HG03066 (cell line): ENCODE measurements around the gene HOMER3.
"Not testable (repeated sequence)": the region's sequence is repeated elsewhere in the genome, so short reads cannot be mapped to it uniquely, and the experiment has no call there.

ENCODE experiments used
- ATAC-seq: cut with Tn5 transposase; IDR thresholded peaks from one replicate; pipeline ENCODE4 v1.9.1; 2021; ENCODE audit warnings: low read depth; ENCODE audit not compliant: unreplicated experiment

Gene HOMER3

GRCh38 chr19:18928018-18928805, 12.8 kb downstream of the HOMER3 start:
- ATAC-seq = no peak

- no peak for ATAC-seq
Observed at GRCh38 chr19:18924684-18925213, 16.3 kb downstream of the HOMER3 start.

DNA sequence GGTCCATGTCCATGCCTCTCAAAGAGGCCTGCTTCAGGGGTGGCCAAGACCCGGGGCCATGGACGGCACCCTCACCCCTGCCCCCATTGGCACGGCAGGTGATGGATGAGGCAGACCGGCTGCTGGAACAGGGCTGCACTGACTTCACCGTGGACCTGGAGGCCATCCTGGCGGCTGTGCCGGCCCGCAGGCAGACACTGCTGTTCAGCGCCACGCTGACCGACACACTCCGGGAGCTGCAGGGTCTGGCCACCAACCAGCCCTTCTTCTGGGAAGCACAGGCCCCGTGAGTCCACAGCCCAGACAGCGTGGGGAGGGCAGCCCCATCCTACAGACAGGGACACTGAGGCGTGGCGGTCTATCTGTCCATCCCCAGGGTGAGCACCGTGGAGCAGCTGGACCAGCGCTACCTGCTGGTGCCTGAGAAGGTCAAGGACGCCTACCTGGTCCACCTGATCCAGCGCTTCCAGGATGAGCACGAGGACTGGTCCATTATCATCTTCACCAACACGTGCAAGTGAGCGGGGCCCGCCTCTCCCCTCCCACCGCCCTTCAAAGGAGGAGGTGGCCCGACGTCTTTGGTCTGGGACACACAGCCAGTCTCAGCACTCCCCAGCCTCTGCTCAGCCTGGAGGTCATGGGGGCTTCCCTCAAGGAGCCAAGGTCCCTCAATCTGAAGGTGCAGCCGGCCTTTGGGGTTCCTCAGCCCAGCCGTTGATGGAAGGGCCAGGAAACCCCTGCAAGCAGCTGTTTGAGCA, 18.6 kb downstream of the HOMER3 start:
- ATAC-seq = no peak

DNA sequence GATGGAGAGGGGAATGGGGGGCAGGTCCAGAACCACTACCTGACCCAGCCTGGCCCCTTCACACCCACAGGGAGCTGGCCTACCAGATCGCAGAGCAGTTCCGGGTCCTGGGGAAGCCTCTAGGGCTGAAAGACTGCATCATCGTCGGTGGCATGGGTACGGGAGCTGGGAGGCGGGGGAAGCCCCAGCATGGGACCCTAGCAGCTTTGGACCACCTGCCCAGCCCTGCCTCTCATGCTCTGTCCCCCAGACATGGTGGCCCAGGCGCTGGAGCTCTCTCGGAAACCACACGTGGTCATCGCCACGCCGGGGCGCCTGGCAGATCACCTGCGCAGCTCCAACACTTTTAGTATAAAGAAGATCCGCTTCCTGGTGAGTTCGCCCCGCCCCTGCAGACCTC, 19.4 kb downstream of the HOMER3 start:
- ATAC-seq = no peak

DNA sequence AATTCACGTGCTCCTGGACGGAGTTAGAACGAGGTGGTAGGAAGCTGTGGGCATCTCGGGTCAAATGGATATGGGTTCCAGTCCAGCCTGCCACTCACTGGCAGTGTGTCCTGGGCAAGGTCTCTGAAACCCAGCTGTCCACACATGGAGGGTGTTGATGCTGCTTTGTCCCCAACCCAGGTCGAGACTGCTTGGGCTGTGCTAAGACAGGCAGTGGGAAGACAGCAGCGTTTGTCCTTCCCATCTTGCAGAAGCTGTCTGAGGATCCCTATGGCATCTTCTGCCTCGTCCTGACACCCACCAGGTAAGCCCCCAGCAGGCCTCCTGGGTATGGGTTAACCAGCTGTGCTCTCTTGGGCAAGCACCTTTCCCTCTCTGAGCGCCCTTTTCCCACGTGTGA, 20.6 kb downstream of the HOMER3 start:
- no peak for ATAC-seq

DNA sequence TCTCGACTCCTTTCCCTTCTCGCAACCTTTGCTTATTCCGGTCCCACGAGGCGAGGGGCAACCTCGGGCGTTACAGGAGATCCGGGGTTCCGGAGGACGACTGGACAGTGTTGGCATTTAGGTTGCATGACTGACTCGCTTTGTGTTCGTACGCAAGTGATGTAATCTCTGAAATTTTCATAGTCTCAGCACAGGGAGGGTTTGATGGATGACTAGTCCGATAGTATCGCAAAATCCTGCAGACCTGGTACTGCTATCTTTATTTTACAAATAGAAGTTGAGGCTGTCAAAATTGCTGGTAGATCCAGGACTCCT, 21.2 kb downstream of the HOMER3 start:
- no peak for ATAC-seq

DNA sequence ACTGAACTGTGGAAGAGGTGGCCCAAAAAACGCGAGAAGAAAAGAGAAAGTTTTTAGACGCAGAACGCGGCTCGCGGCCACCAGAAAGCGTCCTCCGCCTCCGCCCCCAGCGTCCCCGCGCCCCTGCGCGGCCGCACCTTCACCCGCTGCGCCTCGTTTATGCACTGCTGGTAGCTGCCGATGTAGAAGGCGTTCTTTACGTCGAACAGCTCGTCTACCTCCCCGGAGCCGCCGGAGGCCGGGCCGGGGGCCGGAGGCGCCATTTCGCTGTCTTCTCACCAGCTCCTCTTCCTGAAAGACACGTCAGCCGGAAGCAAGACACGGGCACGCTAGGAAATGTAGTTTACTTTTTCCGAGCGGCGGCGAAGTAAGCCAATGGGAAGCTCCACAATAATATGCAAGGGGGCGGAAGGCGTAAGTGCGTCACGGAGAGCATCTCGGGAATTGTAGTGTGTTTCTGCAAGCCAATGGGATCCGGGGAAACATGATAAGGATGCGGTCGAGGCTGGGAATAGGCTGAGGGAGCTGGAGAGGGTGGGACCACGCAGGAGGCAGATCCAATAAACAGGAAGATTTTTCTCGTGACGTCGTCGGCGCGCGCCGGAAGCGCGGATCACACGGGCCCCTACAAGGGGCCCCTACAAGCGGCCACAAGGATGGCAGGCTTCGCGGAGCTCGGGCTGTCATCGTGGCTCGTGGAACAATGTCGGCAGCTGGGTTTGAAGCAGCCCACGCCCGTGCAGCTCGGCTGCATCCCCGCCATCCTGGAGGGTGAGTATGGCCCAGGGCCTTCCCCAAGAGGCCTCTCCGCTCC, 21.7 kb downstream of the HOMER3 start, which contains the start of the genes COPE and DDX49:
Gene COPE, minus strand, starts transcription at position 302 of the 814 bp plus-strand sequence. Its CDS starts 39 bp downstream, at position 263.
Gene DDX49, plus strand, starts transcription at position 630 of the 814 bp plus-strand sequence. Its CDS starts 27 bp downstream, at position 657.
- ATAC-seq = peak; percentile 89

DNA sequence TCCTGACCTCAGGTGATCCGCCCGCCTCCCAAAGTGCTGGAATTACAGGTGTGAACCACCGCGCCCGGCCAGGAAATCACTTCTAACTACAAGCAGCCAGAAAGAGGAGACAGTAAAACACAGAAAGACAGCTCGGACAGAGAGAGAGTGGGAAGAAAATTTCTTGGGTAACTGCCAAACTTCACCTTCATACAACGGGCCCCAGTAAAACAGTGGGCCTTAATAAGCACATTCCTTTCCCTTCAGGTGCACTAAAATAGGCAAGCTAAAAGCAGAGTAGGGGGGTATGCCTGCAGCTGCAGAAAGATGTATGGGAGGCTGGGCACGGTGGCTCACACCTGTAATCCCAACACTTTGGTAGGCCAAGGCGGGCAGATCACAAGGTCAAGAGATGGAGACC, 23.4 kb downstream of the HOMER3 start:
- not testable (repeated sequence) for ATAC-seq

DNA sequence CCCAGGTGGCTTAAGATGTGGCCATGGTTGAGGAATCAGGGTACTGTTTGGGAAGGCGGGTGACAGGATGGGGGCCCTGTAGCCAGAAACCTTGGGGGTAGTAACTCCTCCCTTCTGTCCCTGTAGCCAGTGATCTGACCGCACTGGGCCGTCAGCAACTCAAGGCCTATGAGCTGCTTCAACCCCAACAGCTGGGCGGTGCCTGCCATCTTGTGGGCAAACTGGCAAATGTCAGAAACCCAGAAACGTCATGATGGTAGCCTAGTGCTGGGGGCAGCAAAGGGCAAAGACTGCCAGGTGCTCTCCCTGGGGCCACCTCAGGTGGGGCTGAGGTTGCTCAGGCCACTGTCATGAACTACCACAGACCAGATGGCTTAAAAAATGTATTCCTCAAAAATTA, 25.4 kb downstream of the HOMER3 start:
- no peak for ATAC-seq

GRCh38 chr19:18913466-18913865, 27.6 kb downstream of the HOMER3 start:
- ATAC-seq = no peak

- no peak for ATAC-seq
Observed at GRCh38 chr19:18912933-18913332, 28.1 kb downstream of the HOMER3 start.

GRCh38 chr19:18910801-18911436, 30.1 kb downstream of the HOMER3 start:
- no peak for ATAC-seq

DNA sequence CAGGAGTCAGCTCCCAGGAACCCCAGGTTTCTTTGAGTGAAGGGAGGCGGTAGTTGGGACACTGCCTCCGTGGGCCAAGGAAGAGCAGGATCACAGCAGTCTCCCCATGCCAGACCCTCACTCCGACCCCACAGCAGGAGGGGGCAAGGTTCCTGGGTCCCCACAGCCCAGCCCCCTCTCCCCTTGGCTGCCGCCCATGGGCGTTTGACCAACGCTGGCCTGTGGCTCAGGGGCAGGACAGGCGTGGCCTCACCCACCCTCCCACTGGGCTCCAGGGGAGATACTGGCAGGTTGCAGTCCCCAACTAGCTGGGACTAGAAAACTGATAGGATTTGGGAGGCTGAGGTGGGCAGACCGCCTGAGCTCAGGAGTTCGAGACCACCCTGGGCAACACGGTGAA, 31.0 kb downstream of the HOMER3 start:
- ATAC-seq = no peak

- ATAC-seq = no peak
Observed at GRCh38 chr19:18908917-18909619, 31.9 kb downstream of the HOMER3 start.

GRCh38 chr19:18906605-18907519, 34.2 kb downstream of the HOMER3 start:
- ATAC-seq = no peak

GRCh38 chr19:18905513-18906236, 35.3 kb downstream of the HOMER3 start:
- ATAC-seq = no peak

DNA sequence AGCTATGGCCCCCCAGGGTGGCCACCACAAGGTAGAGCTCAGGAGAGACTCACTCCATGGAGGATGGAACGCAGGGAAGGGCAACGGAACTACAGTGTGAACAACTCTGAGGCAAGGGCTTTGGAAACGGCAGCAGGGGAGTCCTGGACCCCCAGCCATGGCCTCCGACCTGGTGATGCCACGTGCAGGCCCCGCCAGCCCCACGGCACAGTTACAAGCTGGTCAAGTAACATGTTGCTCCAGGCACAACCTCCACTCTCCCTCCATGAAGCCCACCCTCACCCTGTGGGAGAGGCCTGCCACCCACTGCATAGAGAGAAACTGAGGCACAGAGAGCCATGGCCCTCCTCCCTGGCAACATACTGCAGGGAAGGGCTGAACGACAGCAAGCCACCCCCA, 36.0 kb downstream of the HOMER3 start:
- no peak for ATAC-seq
